Activated CD8-positive, alpha-beta memory T cell treated with anti-CD3 and anti-CD28 coated beads for 24 hours (primary cell): ENCODE results near the gene RHOH.
"Not testable (repeated sequence)": the region's sequence is repeated elsewhere in the genome, so short reads cannot be mapped to it uniquely, and the experiment has no call there.

Experiments
- DNase-seq: peaks from one replicate; pipeline ENCODE4 v3.0.0-alpha.2; 2020

The RHOH gene

GRCh38 chr4:40196724-40197281, at the start of gene RHOH:
Gene RHOH, plus strand, starts transcription at chr4:40197031. Its CDS starts 46,356 bp downstream, at chr4:40243387.
- DNase-seq: peak; percentile 85

- not testable (repeated sequence) for DNase-seq
These were observed 49.3 kb upstream of the RHOH start for GRCh38 chr4:40147490-40147889.

- peak; percentile 72 for DNase-seq
These were observed 46.9 kb upstream of the RHOH start for GRCh38 chr4:40149960-40150385.

DNA sequence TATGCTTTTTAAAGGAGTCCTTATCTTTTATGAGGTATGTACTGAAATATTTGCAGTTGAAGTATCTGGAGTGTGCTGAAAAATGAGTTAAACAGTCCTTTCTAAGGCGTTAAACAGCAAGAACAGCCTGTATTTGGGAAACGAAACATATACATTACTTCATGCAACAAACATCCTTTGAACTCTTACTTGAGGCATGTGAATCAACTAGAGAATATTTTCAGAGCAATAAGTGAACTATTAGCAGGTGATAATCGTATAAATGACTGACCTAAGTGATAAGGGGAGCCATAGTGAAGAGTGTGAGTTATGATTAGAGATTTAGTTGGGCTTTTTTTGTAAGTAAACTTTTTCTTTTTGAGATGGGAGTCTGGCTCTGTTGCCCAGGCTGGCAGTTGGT, 45.9 kb upstream of the RHOH start:
- DNase-seq: no peak

- DNase-seq: no peak
These were observed 44.2 kb upstream of the RHOH start for GRCh38 chr4:40152637-40153036.

- DNase-seq: no peak
These were observed 39.4 kb upstream of the RHOH start for GRCh38 chr4:40157436-40157835.

GRCh38 chr4:40160258-40160657, 36.6 kb upstream of the RHOH start:
- no peak for DNase-seq

DNA sequence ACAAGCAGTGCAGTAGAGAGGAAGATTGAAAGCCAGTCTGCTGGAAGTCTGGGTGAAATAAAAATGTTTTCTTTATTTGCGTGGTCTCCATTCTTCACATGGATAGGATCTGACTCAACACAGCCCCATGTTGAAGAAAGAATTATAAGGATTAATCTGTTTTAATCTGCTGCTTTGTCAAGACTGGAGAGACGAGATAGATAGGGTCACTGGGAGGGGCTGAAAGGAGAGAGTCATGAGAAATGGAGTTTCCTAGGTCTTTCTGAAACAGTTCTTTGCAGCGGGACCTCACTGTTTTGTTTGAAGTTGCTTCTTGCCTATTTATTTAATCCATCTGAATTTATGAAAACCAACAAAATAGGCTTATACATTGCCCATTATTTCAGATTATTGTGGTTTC, 32.4 kb upstream of the RHOH start:
- DNase-seq: no peak

GRCh38 chr4:40165916-40166315, 30.9 kb upstream of the RHOH start:
- no peak for DNase-seq

- no peak for DNase-seq
These were observed 28.8 kb upstream of the RHOH start for GRCh38 chr4:40168070-40168469.

- no peak for DNase-seq
These were observed 26.2 kb upstream of the RHOH start for GRCh38 chr4:40170588-40170987.

GRCh38 chr4:40173470-40173875, 23.4 kb upstream of the RHOH start:
- no peak for DNase-seq

- no peak for DNase-seq
These were observed 20.2 kb upstream of the RHOH start for GRCh38 chr4:40176602-40177001.

DNA sequence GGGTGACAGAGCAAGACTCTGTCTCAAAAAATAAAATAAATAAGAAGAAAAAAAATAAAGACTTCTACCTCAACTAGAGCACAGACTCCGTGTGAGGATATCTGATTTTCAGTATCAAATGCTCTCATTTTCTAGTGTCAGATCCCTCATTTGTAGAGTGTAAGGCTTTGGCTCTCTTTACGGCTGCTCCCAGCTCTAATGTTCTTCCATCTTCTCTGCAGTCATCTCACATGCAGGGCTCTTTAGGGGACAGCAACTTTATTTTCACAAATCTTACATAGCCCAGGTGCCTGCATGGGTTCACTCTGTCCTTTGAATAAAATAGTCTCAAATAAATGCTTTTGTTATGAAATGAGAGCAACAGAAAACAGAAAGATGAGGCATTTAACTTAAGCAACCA, 19.2 kb upstream of the RHOH start:
- no peak for DNase-seq

GRCh38 chr4:40178672-40179071, 18.2 kb upstream of the RHOH start:
- DNase-seq: no peak

DNA sequence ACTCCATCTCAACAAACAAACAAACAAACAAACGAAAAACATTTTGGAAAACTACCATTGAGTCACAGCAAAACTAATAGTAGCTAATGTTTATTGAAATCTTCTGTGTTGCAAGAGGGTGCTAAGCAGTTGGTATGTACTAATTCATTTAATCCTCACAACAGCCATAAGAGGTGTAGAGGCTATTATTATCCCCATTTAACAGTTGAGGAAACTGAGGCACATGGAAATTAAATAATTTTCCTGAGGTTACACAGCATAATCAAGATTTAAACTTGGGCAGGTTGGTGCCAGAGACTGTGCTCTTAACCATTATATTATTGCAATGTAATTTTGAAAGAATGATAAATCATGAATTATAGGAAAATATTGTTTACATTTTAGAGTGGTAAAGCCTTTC, 17.5 kb upstream of the RHOH start:
- no peak for DNase-seq

GRCh38 chr4:40180356-40180755, 16.5 kb upstream of the RHOH start:
- no peak for DNase-seq

GRCh38 chr4:40182001-40182400, 14.8 kb upstream of the RHOH start:
- no peak for DNase-seq

DNA sequence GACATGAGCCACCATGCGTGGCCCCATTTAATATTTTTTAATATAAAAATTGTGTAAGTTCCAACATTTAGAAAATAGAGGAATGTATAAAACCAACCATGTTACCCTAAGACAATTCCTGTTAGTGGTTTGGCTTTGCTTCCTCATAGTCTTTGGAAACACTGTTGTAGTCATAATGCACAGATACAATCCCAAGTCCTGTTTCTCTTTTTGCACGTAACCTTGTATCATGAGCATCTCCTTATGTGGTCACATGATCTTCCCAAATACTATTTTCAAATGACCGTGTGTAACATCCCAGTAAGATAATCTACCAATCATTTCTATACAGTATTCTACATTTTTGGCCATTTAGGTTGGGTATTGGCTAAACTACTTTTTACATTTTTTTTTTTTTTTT, 13.9 kb upstream of the RHOH start:
- no peak for DNase-seq

DNA sequence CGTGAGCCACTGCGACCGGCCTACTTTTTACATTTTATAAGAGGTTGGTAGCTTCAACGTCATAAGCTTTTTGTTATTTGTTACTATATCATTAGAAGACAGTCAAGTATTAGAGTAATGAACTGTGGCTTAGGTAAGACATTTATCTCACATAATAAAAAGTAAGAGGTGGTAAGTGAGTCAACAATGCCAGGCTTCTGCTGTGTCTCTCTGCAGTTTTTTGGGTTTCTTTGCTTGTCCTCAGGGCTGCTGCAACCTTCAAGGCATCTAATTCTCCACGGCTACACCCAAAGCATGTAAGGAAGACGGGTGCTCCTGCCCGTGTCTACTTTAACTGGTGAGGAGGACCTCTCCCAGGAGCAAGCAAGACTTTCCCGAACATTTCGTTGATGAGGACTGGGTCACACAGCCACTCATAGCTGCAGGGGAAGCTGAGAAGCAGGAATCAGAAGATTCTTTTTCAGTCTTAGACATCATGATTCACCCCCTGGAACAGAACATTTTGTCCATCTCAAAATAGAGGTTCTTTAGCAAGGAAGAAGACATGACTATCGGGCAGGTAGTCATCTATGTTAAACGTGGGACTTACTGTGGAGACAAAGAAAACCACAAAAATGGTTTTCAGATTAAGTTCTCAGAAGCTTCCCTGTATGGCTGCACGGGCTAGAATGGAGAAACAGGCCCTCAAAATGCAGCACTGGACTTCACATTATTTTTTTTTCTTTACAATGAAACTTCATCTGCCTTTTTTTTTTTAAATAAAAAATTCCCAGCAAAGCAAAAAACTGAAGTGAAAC, 13.0 kb upstream of the RHOH start:
- no peak for DNase-seq

DNA sequence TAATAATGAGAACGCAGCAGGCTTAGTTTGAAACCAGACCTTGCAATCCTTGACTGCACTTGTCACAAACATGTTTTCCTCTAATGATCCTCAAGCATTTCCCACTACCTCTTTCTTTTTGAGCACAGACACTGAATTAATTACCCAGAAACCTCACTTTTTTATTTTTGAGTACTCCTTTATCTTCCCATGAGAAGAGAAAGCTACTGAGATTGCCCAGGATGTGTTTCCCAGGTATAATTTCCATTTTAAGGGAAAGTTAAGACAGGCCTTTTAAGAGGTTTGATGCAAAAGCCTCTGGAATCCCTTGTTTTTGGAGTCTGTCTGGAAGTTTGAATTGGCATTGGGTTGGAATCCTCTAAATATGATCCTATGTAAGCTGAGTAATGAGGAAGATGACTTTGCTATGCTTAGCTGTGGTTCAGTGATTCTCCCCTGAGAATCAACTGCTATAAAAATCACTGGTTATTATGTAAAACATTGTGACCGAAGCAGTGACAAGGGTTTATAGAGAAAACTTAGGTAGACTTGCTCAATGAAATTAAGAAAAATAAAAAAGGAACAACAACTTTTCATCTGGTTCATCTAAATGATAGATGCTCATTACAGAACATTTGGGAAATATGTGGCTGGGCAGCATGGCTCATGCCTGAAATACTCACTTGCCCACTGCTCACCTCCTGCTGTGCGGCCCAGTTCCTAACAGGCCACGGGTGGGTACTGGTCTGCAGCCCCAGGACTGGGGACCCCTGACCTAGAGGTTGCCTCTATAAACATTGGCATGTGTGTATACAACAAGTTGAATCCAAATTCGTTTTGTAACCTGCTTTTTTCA, 10.8 kb upstream of the RHOH start:
- no peak for DNase-seq

GRCh38 chr4:40186665-40187014, 10.2 kb upstream of the RHOH start:
- no peak for DNase-seq

DNA sequence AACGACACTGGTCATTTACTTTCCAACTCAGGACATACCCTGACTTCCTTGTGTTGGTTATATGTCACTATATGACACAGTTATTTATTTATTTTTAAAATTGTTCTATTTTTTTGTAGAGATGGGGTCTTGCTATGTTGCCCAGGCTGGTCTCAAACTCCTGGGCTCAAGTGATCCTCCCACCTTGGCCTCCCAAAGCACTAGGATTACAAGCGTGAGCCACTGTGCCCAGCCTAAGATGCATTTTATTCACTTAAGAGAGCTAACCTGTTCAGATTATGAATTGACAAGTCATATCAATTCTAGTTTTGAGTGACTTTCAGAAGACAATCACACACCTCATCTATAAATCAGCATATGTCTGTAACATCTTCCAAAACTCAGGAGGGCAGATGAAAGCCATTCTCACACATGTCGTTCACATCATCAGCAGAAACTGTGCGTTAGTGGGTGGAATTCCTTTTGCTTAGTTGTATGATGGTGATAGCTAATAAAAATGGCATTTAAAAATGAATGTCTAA, 9.4 kb upstream of the RHOH start:
- DNase-seq: no peak

DNA sequence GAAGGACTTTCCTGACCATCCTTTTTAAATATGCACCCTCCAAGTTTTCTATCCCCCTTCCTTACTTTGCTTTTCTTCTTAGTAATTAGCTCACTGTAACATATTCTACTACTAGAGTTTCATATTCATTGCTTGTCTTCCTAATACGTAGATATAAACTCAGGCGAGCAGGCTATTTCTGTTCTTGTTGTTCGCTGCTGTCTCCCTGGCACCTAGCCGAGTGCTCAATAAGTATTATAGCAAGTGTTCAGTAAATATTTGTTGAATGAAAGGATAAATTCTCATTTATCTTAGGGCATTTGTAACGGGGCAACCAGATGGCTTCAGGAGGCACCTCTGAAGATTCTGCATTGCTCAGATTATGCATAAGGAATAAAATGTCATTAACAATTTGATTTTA, 6.8 kb upstream of the RHOH start:
- DNase-seq: no peak
